Sigmoid colon (tissue), 4 donors: ENCODE data around the gene CEP295NL.

Experiments used
- CTCF ChIP-seq, 4 experiments: fragments of 450-650 bp in 3 of 4; fragments of 200-600 bp in 1 of 4; IDR thresholded peaks; one replicate each; pipeline ENCODE4 v1.5.1; 2016 to 2019; ENCODE audit warnings: antibody characterized with exemption in 4 of 4, mild to moderate bottlenecking in 3 of 4, moderate library complexity in 2 of 4
- EP300 ChIP-seq, 4 donors: sonication (generic); formaldehyde crosslinking; IDR thresholded peaks; one replicate each; pipeline ENCODE4 v1.6.1; 2017; ENCODE audit warnings: antibody characterized with exemption in 4 of 4
- POLR2A ChIP-seq, 2 donors: fragments of 450-650 bp; IDR thresholded peaks; one replicate each; pipeline ENCODE4 v1.6.1; 2016; ENCODE audit warnings: antibody characterized with exemption in 2 of 2, mild to moderate bottlenecking in 2 of 2, moderate library complexity in 2 of 2
- POLR2AphosphoS5 ChIP-seq, 4 donors: sonication (generic); formaldehyde crosslinking; IDR thresholded peaks; one replicate each; pipeline ENCODE4 v1.6.1; 2017; ENCODE audit warnings: antibody characterized with exemption in 4 of 4

DNA sequence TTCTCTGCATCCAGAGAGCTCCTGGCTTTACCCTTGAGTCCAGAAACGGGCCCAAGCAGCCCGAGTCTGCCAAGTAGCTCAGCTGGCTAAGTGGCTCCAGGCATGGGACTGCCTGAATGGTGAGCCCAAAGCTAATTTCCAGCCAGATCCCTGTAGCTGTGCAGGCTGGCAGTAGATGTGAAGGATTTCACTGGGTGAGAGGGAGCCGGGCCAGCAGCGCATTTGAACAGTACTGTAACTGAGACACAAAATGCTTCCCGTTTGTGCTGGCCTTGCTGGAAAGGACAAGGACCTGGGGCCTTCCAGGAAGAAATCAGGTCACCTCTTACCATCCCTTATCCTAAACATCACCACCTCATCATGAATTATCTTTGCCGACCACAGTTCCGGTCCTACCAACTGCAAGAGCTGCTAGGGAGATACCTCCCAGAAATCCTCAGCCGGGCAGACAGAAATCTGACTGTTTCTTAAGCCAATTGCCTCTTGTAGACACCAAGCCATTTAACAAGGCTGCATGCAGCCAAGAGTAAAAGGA, 18.5 kb upstream of the CEP295NL start:
- TF ChIP-seq POLR2A (IDR thresholded peaks at IDR 0.05) (no peak), CTCF (IDR thresholded peaks at IDR 0.05) (no peak), POLR2AphosphoS5 (IDR thresholded peaks at IDR 0.05) (peak in 2 of 4 donors; percentile 26 to 31), EP300 (IDR thresholded peaks at IDR 0.05) (no peak)
